Measurements from ENCODE around the gene NSG1. TPM values are rescaled to one million over a fixed set of nuclear protein-coding genes. Genes with fewer than 3 reads are reported as not detected.

The NSG1 gene
- total and polyA plus RNA-seq, 8 donors: 0.86 to 74.5 (median 63.1) TPM

DNA sequence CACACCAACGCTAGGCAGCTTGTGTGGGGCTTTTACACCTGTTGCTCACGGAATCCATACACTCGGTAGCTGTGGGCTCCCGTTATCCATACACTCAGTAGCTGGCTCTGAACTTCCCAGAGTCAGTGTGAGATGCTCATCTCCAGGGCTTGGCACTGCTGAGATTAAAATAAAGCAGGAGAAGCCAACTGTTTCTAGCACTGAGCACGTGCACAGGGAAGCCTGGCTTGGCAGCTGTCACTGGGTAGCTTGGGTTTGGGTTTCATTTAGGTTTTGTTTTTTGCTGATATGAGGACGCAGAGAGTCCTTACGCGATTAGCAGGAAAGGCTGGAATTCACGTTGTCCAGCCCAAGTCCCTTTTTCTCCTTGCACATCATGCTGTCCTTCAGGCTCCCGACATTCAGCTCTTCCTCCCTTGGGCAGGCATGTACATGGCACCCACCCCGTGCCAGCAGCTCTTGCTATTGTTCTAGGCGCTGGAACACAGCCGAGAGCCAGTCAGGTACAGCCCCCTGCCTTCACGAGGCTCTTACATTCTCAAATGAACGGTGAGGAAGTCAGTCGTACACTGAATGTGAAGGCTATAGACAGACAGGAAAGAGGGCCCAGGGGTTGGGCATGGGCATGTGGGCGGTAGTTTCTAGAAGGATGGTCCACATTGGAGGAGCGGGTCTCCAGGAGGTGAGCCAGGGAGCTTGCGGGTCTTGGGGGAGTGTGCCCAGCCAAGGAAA lies 25.9 kb downstream of the NSG1 start:
- H3K4me1 ChIP-seq: no peaks in the 10 kb centered on the region
- ATAC-seq (no peak), DNase-seq (no peak)
- TF ChIP-seq, protein P1, sequence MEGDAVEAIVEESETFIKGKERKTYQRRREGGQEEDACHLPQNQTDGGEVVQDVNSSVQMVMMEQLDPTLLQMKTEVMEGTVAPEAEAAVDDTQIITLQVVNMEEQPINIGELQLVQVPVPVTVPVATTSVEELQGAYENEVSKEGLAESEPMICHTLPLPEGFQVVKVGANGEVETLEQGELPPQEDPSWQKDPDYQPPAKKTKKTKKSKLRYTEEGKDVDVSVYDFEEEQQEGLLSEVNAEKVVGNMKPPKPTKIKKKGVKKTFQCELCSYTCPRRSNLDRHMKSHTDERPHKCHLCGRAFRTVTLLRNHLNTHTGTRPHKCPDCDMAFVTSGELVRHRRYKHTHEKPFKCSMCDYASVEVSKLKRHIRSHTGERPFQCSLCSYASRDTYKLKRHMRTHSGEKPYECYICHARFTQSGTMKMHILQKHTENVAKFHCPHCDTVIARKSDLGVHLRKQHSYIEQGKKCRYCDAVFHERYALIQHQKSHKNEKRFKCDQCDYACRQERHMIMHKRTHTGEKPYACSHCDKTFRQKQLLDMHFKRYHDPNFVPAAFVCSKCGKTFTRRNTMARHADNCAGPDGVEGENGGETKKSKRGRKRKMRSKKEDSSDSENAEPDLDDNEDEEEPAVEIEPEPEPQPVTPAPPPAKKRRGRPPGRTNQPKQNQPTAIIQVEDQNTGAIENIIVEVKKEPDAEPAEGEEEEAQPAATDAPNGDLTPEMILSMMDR (IDR thresholded peaks at IDR 0.05): no peak
- H3K27me3 ChIP-seq: no peaks in the 10 kb centered on the region
- H3K36me3 ChIP-seq: peaks cover 0 to 24% of the 10 kb centered on the region in 2 donors
- H3K9me3 ChIP-seq: no peaks in the 10 kb centered on the region
- H3K4me3 ChIP-seq: no peak overlapping the region
- intact Hi-C loops (cut with DNase I): no loop called here
- H3K27ac ChIP-seq: no peak overlapping the region

- no peaks in the 10 kb centered on the region for H3K9me3 ChIP-seq
- H3K4me3 ChIP-seq: no peak overlapping the region
- TF ChIP-seq, protein P1 (IDR thresholded peaks at IDR 0.05): no peak
- ATAC-seq (no peak), DNase-seq (no peak)
- no peaks in the 10 kb centered on the region for H3K4me1 ChIP-seq
- no peak overlapping the region for H3K27ac ChIP-seq
- peaks cover 0 to 29% of the 10 kb centered on the region in 2 donors for H3K36me3 ChIP-seq
- no peaks in the 10 kb centered on the region for H3K27me3 ChIP-seq
- intact Hi-C loops (cut with DNase I): no loop called here
These were observed 26.4 kb downstream of the NSG1 start for GRCh38 chr4:4413373-4413725.

GRCh38 chr4:4413806-4414205 lies 26.9 kb downstream of the NSG1 start:
- ATAC-seq (no peak), DNase-seq (no peak)
- Histone ChIP-seq H3K27ac (no peak overlapping the region), H3K4me3 (no peak overlapping the region), H3K36me3 (peaks cover 0 to 34% of the 10 kb centered on the region in 2 donors), H3K4me1 (no peaks in the 10 kb centered on the region), H3K9me3 (no peaks in the 10 kb centered on the region), H3K27me3 (no peaks in the 10 kb centered on the region)
- intact Hi-C loops (cut with DNase I): no loop called here
- TF ChIP-seq, protein P1 (IDR thresholded peaks at IDR 0.05): no peak

GRCh38 chr4:4415107-4415805 lies 28.4 kb downstream of the NSG1 start:
- H3K27me3 ChIP-seq: no peaks in the 10 kb centered on the region
- no peaks in the 10 kb centered on the region for H3K9me3 ChIP-seq
- TF ChIP-seq, protein P1 (IDR thresholded peaks at IDR 0.05): no peak
- intact Hi-C loops (cut with DNase I): no loop called here
- H3K4me3 ChIP-seq: no peak overlapping the region
- H3K36me3 ChIP-seq: peaks cover 0 to 48% of the 10 kb centered on the region in 2 donors
- no peak overlapping the region for H3K27ac ChIP-seq
- DNase-seq (peak in 2 of 4 donors; percentile 14 to 55), ATAC-seq (no peak)
- no peaks in the 10 kb centered on the region for H3K4me1 ChIP-seq
